GOT3 (cell line): ENCODE measurements around the gene COL16A1.

Experiments
- DNase-seq: peaks from one replicate; lab custom pipeline; 2025; ENCODE audit warnings: mixed read lengths; lab: John Stamatoyannopoulos, UW

Gene COL16A1

GRCh38 chr1:31703431-31704270, at the start of gene COL16A1:
Gene COL16A1, minus strand, starts transcription at chr1:31704017. Its CDS starts 1,824 bp downstream, at chr1:31702193.
- DNase-seq: no peak

GRCh38 chr1:31752952-31753475, 49.2 kb upstream of the COL16A1 start:
- no peak for DNase-seq

DNA sequence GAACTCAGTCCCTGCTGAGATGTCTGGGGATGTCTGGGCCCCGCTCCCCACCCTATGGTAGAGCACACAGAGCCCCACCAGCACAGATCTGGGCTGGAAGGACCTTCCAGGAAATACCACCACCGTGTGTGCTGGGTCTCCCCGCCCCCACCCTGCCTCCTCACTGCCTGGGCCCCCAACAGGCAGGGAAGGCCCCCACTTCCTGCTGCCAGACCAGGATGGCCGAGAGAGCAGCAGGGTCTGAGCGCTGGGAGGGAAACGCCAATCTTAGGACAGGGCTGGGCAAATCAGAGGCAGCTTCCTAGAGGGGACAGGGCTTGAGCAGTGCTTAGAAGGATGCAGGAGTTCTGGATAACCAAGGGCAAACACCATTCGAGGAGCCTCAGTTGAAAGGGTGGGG, 48.4 kb upstream of the COL16A1 start:
- DNase-seq: no peak

DNA sequence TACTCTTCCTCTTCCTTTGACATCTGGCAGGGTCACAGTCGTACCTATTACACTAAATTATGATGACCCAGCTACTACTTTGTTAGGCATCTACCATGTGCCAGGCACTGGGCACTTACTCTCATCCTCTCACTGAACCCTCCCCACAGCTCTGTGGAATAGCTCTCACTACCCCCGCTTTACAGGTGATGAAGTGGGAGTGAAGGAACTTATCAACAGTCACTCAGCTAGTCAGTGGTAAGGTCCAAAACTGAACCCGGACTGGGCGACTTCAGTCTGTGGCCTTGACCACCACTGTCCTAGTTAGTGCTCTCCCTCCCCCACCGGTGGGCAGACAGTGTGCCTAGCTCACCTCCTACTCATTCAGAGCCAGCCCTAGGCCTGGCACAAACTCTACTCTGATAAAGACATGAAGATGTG, 48.0 kb upstream of the COL16A1 start:
- DNase-seq: no peak

- DNase-seq: no peak
Observed at GRCh38 chr1:31750858-31751510, 47.2 kb upstream of the COL16A1 start.

DNA sequence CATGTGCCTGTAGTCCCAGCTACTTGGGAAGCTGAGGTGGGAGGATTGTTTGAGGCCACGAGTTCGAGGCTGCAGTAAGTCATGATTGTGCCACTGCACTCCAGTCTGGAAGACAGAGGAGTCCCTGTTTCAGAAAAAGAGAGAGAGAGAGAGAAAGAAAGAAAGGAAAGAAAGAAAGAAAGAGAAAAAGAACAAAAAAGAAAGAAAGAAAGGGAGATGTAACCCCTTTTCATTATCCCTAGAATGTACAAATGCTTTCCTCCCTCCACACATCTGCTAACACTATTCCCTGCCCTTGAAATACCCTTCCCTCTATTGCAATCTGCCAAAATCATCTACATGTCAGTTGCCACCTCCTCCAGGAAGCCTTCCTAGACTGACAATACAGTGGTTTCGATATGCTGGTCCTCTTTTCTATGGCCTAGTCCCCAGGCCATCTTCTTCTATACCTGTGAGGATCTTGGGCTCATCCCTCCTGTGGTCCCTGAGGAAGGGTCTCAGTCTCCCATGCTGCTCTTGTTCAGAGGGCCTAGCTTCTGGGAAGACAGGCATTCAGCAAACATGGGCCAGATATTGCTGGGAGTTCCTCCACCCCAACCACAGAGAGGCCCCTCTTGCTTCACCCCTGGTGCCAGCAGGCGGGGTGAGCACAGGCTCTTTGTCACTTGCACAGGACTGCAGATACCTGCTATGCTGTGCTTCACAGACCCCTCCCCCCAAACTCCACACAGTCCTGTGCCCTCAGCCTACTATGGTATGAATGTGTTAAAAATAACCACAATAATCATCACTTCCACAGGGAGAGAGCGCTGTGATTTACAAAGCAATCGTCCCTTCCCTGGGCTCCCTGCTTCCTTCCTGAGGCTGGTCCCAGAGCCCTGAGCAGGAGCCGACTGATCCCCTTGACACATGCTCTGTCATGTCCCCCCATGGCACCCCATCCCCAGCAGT, 46.2 kb upstream of the COL16A1 start:
- no peak for DNase-seq

GRCh38 chr1:31748365-31748764, 44.5 kb upstream of the COL16A1 start:
- DNase-seq: no peak

GRCh38 chr1:31747304-31747703, 43.5 kb upstream of the COL16A1 start:
- DNase-seq: no peak

GRCh38 chr1:31746687-31747086, 42.9 kb upstream of the COL16A1 start:
- DNase-seq: no peak

DNA sequence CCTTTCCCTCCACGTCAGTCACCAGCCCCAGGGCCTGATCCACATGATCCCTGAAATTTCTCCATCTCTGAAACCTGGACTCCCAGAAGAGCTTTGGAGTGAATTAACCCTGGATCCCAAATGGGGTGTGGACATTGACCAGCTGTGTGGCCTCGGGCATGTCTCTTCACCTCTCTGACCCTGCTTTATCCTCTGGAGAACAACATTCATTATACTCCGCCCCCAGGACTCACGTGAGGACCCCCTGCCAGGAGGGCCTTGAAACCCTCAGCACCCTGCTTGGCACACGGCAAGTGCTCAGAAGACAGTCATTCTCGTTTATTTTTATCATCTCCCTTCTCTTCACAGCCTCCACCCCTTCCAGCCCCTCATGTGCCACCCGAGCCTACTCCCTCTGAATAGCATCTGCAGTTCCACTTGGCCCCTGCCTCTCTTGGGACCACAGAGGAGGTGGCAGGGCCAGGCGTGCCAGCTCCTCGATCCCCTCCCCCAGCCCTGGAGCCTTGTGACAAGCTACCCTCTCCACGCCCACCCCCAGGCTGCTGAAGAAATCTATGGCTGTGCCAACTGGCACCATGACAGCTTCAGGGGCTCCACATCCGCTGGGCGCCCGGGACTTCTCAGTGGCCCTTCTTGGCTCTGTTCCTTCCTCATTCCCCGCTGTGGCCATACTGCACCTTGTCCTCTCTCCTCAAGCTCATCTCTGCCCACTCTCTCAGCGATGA, 42.3 kb upstream of the COL16A1 start:
- DNase-seq: no peak

- no peak for DNase-seq
Observed at GRCh38 chr1:31745096-31745945, 41.5 kb upstream of the COL16A1 start.

GRCh38 chr1:31744165-31744888, 40.5 kb upstream of the COL16A1 start:
- DNase-seq: no peak

GRCh38 chr1:31742462-31743212, 38.8 kb upstream of the COL16A1 start:
- DNase-seq: no peak

- no peak for DNase-seq
Observed at GRCh38 chr1:31739346-31739745, 35.5 kb upstream of the COL16A1 start.

DNA sequence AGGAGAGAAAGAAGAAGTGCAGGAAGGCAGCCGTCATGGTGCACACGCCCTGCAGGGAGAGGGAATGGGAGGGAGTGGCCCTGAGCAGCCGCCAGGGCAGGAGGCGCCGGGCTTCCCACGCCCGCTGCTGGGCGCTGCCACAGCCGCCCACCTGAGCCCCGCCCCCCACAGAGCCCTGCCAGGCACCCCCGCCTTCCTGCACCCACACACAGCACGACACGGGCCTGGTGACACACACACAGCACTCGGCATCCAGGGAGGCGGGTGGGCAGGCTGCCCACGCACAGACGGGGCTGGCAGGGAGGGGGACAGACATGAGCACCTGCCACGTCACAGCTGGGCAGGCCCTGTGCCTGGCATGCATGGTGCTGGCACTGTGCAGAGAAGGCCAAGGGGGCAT, 32.9 kb upstream of the COL16A1 start:
- DNase-seq: no peak

- DNase-seq: no peak
Observed at GRCh38 chr1:31735571-31735970, 31.8 kb upstream of the COL16A1 start.

DNA sequence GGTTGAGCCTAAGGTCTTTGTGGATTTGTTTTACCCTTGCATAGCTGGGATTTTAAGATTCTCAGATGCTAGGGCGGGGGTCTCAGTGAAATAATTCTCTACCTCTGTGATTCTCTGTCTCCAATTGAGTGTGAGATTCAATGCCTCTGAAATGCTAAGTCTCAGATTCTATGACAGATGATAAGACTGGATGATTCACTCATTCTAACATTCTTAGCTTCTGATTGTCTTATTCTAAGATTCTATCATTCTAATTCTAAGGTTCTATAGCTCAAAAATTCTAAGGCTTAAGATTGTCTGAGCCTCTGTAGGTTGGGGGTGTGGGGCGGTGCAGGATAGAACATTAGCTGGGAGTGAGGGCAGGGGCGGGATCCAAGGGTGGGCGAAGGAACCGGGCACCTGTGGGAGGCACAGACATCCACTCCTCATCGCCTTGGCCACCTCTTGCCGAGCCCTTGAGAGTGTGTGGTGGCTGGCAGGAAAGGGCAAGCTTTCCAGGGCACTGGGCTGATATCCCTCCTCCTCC, 30.8 kb upstream of the COL16A1 start:
- no peak for DNase-seq

- no peak for DNase-seq
Observed at GRCh38 chr1:31733389-31734219, 29.8 kb upstream of the COL16A1 start.
